Neutrophil (primary cell): ENCODE data around the gene OR6B2.

ENCODE experiments used
- H3K27ac ChIP-seq: fragments of 200-600 bp; sonication (generic); 2 replicates; pipeline ENCODE4 v1.5.1; 2016; ENCODE audit warnings: mild to moderate bottlenecking, moderate library complexity
- H3K27me3 ChIP-seq: fragments of 200-600 bp; sonication (generic); 2 replicates; pipeline ENCODE4 v1.6.0; 2016; ENCODE audit warnings: mild to moderate bottlenecking
- H3K36me3 ChIP-seq: fragments of 200-600 bp; sonication (generic); 2 replicates; pipeline ENCODE4 v1.5.1; 2017
- H3K4me1 ChIP-seq, 2 experiments: fragments of 200-600 bp in 1 of 2; sonication (generic) in 1 of 2; 1 replicate in 1 of 2; 2 replicates in 1 of 2; pipeline versions ENCODE4 v1.5.1 to v1.6.1; 2013 to 2016; ENCODE audit warnings: low read depth in 1 of 2, low read length in 1 of 2, mild to moderate bottlenecking in 1 of 2, moderate library complexity in 1 of 2; ENCODE audit not compliant: control insufficient read depth in 1 of 2, insufficient read depth in 1 of 2
- H3K4me3 ChIP-seq, 2 experiments: fragments of 200-600 bp in 1 of 2; sonication (generic) in 1 of 2; 1 replicate in 1 of 2; 2 replicates in 1 of 2; pipeline ENCODE4 v1.5.1; 2013 to 2016; ENCODE audit warnings: low read depth in 1 of 2, low read length in 1 of 2, mild to moderate bottlenecking in 1 of 2, moderate library complexity in 1 of 2
- H3K9me3 ChIP-seq: fragments of 200-600 bp; sonication (generic); 2 replicates; pipeline ENCODE4 v1.5.1; 2016
- TF ChIP-seq, protein P1 (sequence below): fragments of 200-600 bp; sonication (generic); IDR thresholded peaks from 2 replicates; pipeline ENCODE4 v1.5.1; 2016; ENCODE audit warnings: antibody characterized with exemption

OR6B2 gene

DNA sequence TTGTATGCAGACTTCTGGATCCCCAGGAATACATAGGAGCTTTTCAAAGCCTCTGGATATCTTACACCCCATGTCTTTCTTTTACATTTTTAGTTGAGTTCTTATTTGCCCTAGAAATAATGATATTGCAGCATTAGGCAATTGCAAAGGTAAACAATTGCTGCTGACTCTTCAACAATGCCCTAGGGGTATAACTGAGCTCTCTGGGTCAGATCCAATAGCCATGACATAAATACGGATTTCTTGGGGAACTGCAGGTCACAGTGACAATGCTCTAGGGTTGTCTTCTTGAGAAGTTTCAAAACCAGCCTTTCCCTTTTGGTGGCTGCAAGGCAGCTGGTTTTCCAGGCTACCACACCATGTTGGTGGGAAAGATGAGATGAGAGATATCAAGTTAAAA lies 39.6 kb upstream of the OR6B2 start:
- TF ChIP-seq, protein P1, sequence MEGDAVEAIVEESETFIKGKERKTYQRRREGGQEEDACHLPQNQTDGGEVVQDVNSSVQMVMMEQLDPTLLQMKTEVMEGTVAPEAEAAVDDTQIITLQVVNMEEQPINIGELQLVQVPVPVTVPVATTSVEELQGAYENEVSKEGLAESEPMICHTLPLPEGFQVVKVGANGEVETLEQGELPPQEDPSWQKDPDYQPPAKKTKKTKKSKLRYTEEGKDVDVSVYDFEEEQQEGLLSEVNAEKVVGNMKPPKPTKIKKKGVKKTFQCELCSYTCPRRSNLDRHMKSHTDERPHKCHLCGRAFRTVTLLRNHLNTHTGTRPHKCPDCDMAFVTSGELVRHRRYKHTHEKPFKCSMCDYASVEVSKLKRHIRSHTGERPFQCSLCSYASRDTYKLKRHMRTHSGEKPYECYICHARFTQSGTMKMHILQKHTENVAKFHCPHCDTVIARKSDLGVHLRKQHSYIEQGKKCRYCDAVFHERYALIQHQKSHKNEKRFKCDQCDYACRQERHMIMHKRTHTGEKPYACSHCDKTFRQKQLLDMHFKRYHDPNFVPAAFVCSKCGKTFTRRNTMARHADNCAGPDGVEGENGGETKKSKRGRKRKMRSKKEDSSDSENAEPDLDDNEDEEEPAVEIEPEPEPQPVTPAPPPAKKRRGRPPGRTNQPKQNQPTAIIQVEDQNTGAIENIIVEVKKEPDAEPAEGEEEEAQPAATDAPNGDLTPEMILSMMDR: no peak
- H3K4me1 ChIP-seq: no peaks in the 10 kb centered on the region
- H3K36me3 ChIP-seq: no peaks in the 10 kb centered on the region
- no peak overlapping the region for H3K27ac ChIP-seq
- peaks cover 49% of the 10 kb centered on the region for H3K27me3 ChIP-seq
- H3K4me3 ChIP-seq: no peak overlapping the region
- H3K9me3 ChIP-seq: no peaks in the 10 kb centered on the region

DNA sequence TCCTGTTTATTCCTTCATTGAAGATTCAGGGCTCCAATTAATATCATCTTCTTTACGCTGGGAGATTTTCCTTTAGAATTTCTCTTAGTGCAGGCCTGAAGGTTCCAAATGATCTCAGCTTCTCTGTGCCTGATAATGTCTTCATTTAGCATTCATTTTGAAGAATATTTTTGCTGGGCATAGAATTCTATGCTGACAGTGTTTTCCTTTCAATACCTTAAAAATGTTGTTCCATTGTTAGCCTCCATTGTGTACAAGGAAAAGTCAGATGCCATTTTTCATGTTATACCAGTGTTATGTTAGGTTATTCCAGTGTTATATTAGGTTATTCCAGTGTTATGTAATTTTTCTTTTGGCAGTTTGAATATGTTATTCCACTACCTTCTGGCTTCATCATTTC lies 38.0 kb upstream of the OR6B2 start:
- peaks cover 64% of the 10 kb centered on the region for H3K27me3 ChIP-seq
- no peaks in the 10 kb centered on the region for H3K4me1 ChIP-seq
- TF ChIP-seq, protein P1: no peak
- no peak overlapping the region for H3K27ac ChIP-seq
- H3K9me3 ChIP-seq: no peaks in the 10 kb centered on the region
- H3K4me3 ChIP-seq: no peak overlapping the region
- H3K36me3 ChIP-seq: no peaks in the 10 kb centered on the region

DNA sequence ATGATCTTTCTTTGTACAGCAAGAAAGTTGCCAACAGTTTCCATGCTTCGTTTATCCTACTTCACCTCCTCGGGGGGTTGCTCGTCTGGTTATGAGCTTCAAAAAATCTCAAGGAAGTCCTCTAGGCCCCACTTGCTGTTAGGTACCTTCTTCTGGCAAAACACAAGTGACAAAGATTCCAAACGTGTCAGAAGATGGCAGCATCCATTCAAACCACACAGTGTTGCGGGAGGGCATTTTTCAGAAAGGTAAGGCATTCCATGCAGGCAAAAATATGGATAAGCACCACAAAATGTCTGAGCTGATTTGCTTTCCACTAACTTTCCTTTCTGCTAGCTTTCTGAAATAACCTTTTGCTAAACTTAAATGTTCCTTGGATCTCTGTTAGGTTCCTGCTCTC lies 36.3 kb upstream of the OR6B2 start:
- no peaks in the 10 kb centered on the region for H3K36me3 ChIP-seq
- no peak overlapping the region for H3K4me3 ChIP-seq
- no peaks in the 10 kb centered on the region for H3K4me1 ChIP-seq
- no peak overlapping the region for H3K27ac ChIP-seq
- H3K27me3 ChIP-seq: peaks cover 73% of the 10 kb centered on the region
- H3K9me3 ChIP-seq: no peaks in the 10 kb centered on the region
- TF ChIP-seq, protein P1: no peak

DNA sequence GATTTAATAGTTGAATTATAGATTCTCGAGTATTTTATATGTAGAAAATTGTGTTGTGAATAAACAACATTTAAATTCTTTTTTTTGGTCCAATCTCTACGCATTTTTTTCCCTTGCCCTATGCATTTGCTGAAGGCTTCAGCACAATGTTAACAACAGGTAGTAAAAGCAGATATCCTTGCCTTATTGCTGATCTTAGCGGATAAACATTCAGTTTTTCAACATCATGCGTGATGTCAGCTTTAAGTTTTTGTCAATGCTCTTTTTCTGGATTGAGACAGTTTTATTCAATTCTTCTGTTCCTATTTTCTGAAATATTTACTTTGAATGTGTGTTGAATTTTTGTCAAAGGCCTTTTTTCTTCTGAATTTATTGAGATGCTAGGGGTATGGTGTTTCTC lies 34.7 kb upstream of the OR6B2 start:
- peaks cover 61% of the 10 kb centered on the region for H3K27me3 ChIP-seq
- H3K9me3 ChIP-seq: no peaks in the 10 kb centered on the region
- no peak overlapping the region for H3K4me3 ChIP-seq
- no peaks in the 10 kb centered on the region for H3K36me3 ChIP-seq
- TF ChIP-seq, protein P1: no peak
- H3K4me1 ChIP-seq: no peaks in the 10 kb centered on the region
- H3K27ac ChIP-seq: no peak overlapping the region

DNA sequence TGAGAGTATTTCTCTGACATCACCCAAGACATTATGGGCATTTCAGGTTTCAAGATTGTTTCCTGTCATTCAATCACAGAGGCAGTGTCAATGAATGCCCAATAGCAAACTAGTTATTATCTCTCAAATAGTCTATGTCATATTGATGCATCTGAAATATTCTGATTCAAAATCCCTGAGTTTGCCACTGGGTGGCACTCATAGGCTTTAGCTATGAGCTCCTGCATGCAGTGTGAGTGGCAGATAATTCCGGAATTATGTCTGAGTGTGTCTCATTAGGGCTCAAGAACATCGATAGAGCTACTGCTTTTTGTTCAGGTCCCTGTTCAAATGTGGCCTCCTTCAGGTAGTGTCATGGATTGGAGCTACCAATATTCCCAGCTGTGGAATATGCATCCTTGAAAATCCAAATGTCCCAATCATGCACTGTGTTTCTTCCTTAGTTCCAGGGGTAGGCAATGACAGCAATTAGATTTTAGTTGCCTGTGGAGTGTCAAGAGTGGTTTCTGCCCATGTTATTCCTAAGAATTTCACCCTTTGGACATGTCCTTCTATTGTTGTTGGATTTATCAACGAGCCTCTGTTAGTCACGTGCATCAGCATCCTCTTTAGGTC lies 30.9 kb upstream of the OR6B2 start:
- H3K36me3 ChIP-seq: no peaks in the 10 kb centered on the region
- no peaks in the 10 kb centered on the region for H3K9me3 ChIP-seq
- H3K4me3 ChIP-seq: no peak overlapping the region
- peaks cover 48% of the 10 kb centered on the region for H3K27me3 ChIP-seq
- no peaks in the 10 kb centered on the region for H3K4me1 ChIP-seq
- TF ChIP-seq, protein P1: no peak
- no peak overlapping the region for H3K27ac ChIP-seq

DNA sequence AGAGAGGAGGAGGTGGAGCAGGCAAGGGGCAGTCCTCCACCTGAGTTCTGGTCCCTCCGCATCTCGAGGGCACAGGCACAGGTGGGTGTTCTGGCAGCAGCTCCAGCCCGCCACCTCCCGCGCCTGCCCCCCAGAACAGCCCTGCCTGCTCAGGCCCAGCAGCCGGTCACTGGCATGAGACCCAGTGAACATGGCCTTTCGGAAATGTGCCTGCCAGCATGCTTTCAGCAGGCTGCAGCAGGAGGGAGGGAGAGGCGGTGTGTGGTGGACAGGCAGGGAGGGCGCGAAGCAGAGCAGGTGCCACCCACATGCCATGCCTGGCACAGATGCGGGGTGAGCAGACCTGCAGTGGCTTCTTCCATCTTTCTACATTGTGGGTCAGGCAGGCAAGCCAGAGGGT lies 26.4 kb upstream of the OR6B2 start:
- TF ChIP-seq, protein P1: no peak
- H3K27ac ChIP-seq: no peak overlapping the region
- H3K36me3 ChIP-seq: no peaks in the 10 kb centered on the region
- H3K4me1 ChIP-seq: no peaks in the 10 kb centered on the region
- peaks cover 50% of the 10 kb centered on the region for H3K27me3 ChIP-seq
- no peaks in the 10 kb centered on the region for H3K9me3 ChIP-seq
- no peak overlapping the region for H3K4me3 ChIP-seq
